Measurements from ENCODE around the gene TRIM32. TPM values are rescaled to one million over a fixed set of nuclear protein-coding genes. Genes with fewer than 3 reads are reported as not detected.

Gene TRIM32
- total RNA-seq, 1 donor from 2014 or later: 12.8 TPM

GRCh38 chr9:116662646-116663310, 24.3 kb upstream of the TRIM32 start:
- H3K27ac ChIP-seq: peak overlapping the region; percentile 73
- intact Hi-C loops (cut with DNase I): loop anchor here (10.0 kb wide), 2 partner anchors 508 to 1068 kb away; partner anchors contain the start of gene PAPPA
- TF ChIP-seq CTCF (IDR thresholded peaks at IDR 0.05) (no peak), POLR2AphosphoS5 (IDR thresholded peaks at IDR 0.05; ENCODE audit: insufficient read depth in 1 of 2, low read depth in 1 of 2) (peak in 1 of 2 donors; percentile 37), POLR2A (IDR thresholded peaks at IDR 0.05) (no peak)

GRCh38 chr9:116663581-116663980, 23.5 kb upstream of the TRIM32 start:
- intact Hi-C loops (cut with DNase I): loop anchor here (10.0 kb wide), 2 partner anchors 509 to 1069 kb away; partner anchors contain the start of gene PAPPA
- Histone ChIP-seq H3K4me3 (no peak overlapping the region), H3K36me3 (no peaks in the 10 kb centered on the region), H3K9me3 (no peaks in the 10 kb centered on the region), H3K27me3 (no peaks in the 10 kb centered on the region), H3K27ac (peak overlapping the region; percentile 73), H3K4me1 (peaks cover 11% of the 10 kb centered on the region)
- DNase-seq (ENCODE audit: extremely low spot score in 2 of 2): no peak
- no peak for TF ChIP-seq POLR2A (IDR thresholded peaks at IDR 0.05)

More at GRCh38 chr9:116662646-116663310, 24.3 kb upstream of the TRIM32 start:
- Histone ChIP-seq H3K36me3 (no peaks in the 10 kb centered on the region), H3K9me3 (no peaks in the 10 kb centered on the region), H3K4me1 (peaks cover 11% of the 10 kb centered on the region), H3K4me3 (no peak overlapping the region), H3K27me3 (no peaks in the 10 kb centered on the region)
- no peak for DNase-seq (ENCODE audit: extremely low spot score in 2 of 2)

GRCh38 chr9:116668970-116669695, 18.0 kb upstream of the TRIM32 start:
- DNase-seq (ENCODE audit: extremely low spot score in 2 of 2): no peak
- Histone ChIP-seq H3K4me1 (peaks cover 6% of the 10 kb centered on the region), H3K4me3 (no peak overlapping the region), H3K27ac (no peak overlapping the region), H3K36me3 (no peaks in the 10 kb centered on the region), H3K9me3 (no peaks in the 10 kb centered on the region), H3K27me3 (no peaks in the 10 kb centered on the region)
- intact Hi-C loops (cut with DNase I): loop anchor here (10.0 kb wide), 2 partner anchors 514 to 1074 kb away; partner anchors contain the start of gene PAPPA
- TF ChIP-seq POLR2AphosphoS5 (IDR thresholded peaks at IDR 0.05; ENCODE audit: insufficient read depth in 1 of 2, low read depth in 1 of 2): no peak
- TF ChIP-seq CTCF (IDR thresholded peaks at IDR 0.05): no peak
- no peak for TF ChIP-seq POLR2A (IDR thresholded peaks at IDR 0.05)

GRCh38 chr9:116671605-116672004, 15.5 kb upstream of the TRIM32 start:
- no peak for TF ChIP-seq CTCF (IDR thresholded peaks at IDR 0.05)
- no peak for TF ChIP-seq POLR2A (IDR thresholded peaks at IDR 0.05)
- no peak for TF ChIP-seq POLR2AphosphoS5 (IDR thresholded peaks at IDR 0.05; ENCODE audit: insufficient read depth in 1 of 2, low read depth in 1 of 2)
- H3K27ac ChIP-seq: no peak overlapping the region
- H3K4me3 ChIP-seq: no peak overlapping the region
- intact Hi-C loops (cut with DNase I): no loop called here
- H3K9me3 ChIP-seq: no peaks in the 10 kb centered on the region
- DNase-seq (ENCODE audit: extremely low spot score in 2 of 2): no peak
- no peaks in the 10 kb centered on the region for H3K36me3 ChIP-seq
- H3K27me3 ChIP-seq: no peaks in the 10 kb centered on the region
- H3K4me1 ChIP-seq: no peaks in the 10 kb centered on the region

GRCh38 chr9:116673375-116673774, 13.7 kb upstream of the TRIM32 start:
- H3K36me3 ChIP-seq: no peaks in the 10 kb centered on the region
- H3K4me1 ChIP-seq: no peaks in the 10 kb centered on the region
- no peak overlapping the region for H3K4me3 ChIP-seq
- no peaks in the 10 kb centered on the region for H3K9me3 ChIP-seq
- intact Hi-C loops (cut with DNase I): no loop called here
- no peaks in the 10 kb centered on the region for H3K27me3 ChIP-seq
- DNase-seq (ENCODE audit: extremely low spot score in 2 of 2): no peak
- TF ChIP-seq POLR2AphosphoS5 (IDR thresholded peaks at IDR 0.05; ENCODE audit: insufficient read depth in 1 of 2, low read depth in 1 of 2): no peak
- no peak overlapping the region for H3K27ac ChIP-seq
